Large intestine (tissue), 3 donors: ENCODE measurements around the gene PLXDC2. TPM values are rescaled to one million over a fixed set of nuclear protein-coding genes. Genes with fewer than 3 reads are reported as not detected.
A peak's percentile ranks its signal among the peaks of the same experiment; 100 is the strongest.
"Not testable (repeated sequence)": the region's sequence is repeated elsewhere in the genome, so short reads cannot be mapped to it uniquely, and the experiment has no call there.

Experiments used
- DNase-seq, 2 donors: peaks; one replicate each; pipeline versions ENCODE4 v3.0.0 to v3.0.0-alpha.2; 2013
- H3K27ac ChIP-seq: one replicate; pipeline ENCODE4 v1.5.1; 2013; ENCODE audit warnings: low read length
- H3K27me3 ChIP-seq: 2 replicates; pipeline ENCODE4 v1.6.1; 2013; ENCODE audit warnings: low read length; ENCODE audit not compliant: control insufficient read depth, insufficient read depth
- H3K36me3 ChIP-seq: 2 replicates; pipeline ENCODE4 v1.6.1; 2013; ENCODE audit warnings: low read length; ENCODE audit not compliant: control insufficient read depth, insufficient read depth
- H3K4me1 ChIP-seq: one replicate; pipeline ENCODE4 v1.6.1; 2013; ENCODE audit warnings: low read length; ENCODE audit not compliant: control insufficient read depth, insufficient read depth
- H3K4me3 ChIP-seq: one replicate; pipeline ENCODE4 v1.5.1; 2013; ENCODE audit warnings: low read length
- H3K9me3 ChIP-seq: one replicate; pipeline ENCODE4 v1.6.1; 2013; ENCODE audit warnings: mild to moderate bottlenecking, low read depth, low read length, moderate library complexity; ENCODE audit not compliant: control insufficient read depth
- WGBS: methylation state at CpG from one replicate; pipeline ENCODE4 v1.1.5; 2013; ENCODE audit warnings: low lambda C conversion rate; ENCODE audit not compliant: insufficient coverage; 5-methylcytosine and 5-hydroxymethylcytosine counted together
- polyA plus RNA-seq: library from polyadenylated mRNA; unstranded; fragments of 120-200 nt; gene quantifications from one replicate; pipeline ENCODE4 v1.2.1, GENCODE V29; 2013

PLXDC2 gene
- polyA plus RNA-seq, 1 donor = 19.0 TPM

GRCh38 chr10:20170661-20171060 is 354.4 kb downstream of the PLXDC2 start:
- Histone ChIP-seq H3K4me3 (no peak overlapping the region), H3K27ac (no peak overlapping the region), H3K4me1 (no peaks in the 10 kb centered on the region), H3K36me3 (peaks cover 7% of the 10 kb centered on the region), H3K27me3 (no peaks in the 10 kb centered on the region), H3K9me3 (no peaks in the 10 kb centered on the region)
- WGBS = 96% methylated on average over 2 of the region's 2 CpGs
- no peak for DNase-seq

- no peak for DNase-seq
- 83% methylated on average over 2 of the region's 3 CpGs for WGBS
These were observed 356.8 kb downstream of the PLXDC2 start for GRCh38 chr10:20173046-20173445.

GRCh38 chr10:20175719-20176118 is 359.5 kb downstream of the PLXDC2 start:
- Histone ChIP-seq H3K4me1 (no peaks in the 10 kb centered on the region), H3K27me3 (no peaks in the 10 kb centered on the region), H3K4me3 (no peak overlapping the region), H3K36me3 (peaks cover 16% of the 10 kb centered on the region), H3K9me3 (no peaks in the 10 kb centered on the region), H3K27ac (no peak overlapping the region)
- 75% methylated on average over 2 of the region's 3 CpGs for WGBS
- no peak for DNase-seq

More at GRCh38 chr10:20173046-20173445, 356.8 kb downstream of the PLXDC2 start:
- Histone ChIP-seq H3K27me3 (no peaks in the 10 kb centered on the region), H3K4me1 (no peaks in the 10 kb centered on the region), H3K27ac (no peak overlapping the region), H3K4me3 (no peak overlapping the region), H3K9me3 (no peaks in the 10 kb centered on the region), H3K36me3 (peaks cover 9% of the 10 kb centered on the region)

GRCh38 chr10:20180766-20181165 is 364.5 kb downstream of the PLXDC2 start:
- Histone ChIP-seq H3K27me3 (no peaks in the 10 kb centered on the region), H3K4me3 (no peak overlapping the region), H3K9me3 (no peaks in the 10 kb centered on the region), H3K27ac (no peak overlapping the region), H3K4me1 (no peaks in the 10 kb centered on the region), H3K36me3 (peaks cover 12% of the 10 kb centered on the region)
- no peak for DNase-seq
- 100% methylated on average over 1 of the region's 1 CpG for WGBS

GRCh38 chr10:20181434-20181833 is 365.2 kb downstream of the PLXDC2 start:
- no CpG with 5 or more reads among the region's 5 CpGs for WGBS

GRCh38 chr10:20185116-20185515 is 368.9 kb downstream of the PLXDC2 start:
- no peaks in the 10 kb centered on the region for H3K27me3 ChIP-seq
- H3K4me3 ChIP-seq = no peak overlapping the region
- H3K27ac ChIP-seq = no peak overlapping the region
- DNase-seq = no peak
- no peaks in the 10 kb centered on the region for H3K4me1 ChIP-seq
- no peaks in the 10 kb centered on the region for H3K36me3 ChIP-seq
- H3K9me3 ChIP-seq = no peaks in the 10 kb centered on the region

More at GRCh38 chr10:20181434-20181833, 365.2 kb downstream of the PLXDC2 start:
- Histone ChIP-seq H3K27ac (no peak overlapping the region), H3K9me3 (no peaks in the 10 kb centered on the region), H3K36me3 (peaks cover 12% of the 10 kb centered on the region), H3K4me1 (no peaks in the 10 kb centered on the region), H3K4me3 (no peak overlapping the region), H3K27me3 (no peaks in the 10 kb centered on the region)
- DNase-seq = no peak

GRCh38 chr10:20191392-20191791 is 375.2 kb downstream of the PLXDC2 start:
- H3K36me3 ChIP-seq, H3K4me1 ChIP-seq, DNase-seq, H3K4me3 ChIP-seq, H3K9me3 ChIP-seq, H3K27ac ChIP-seq, H3K27me3 ChIP-seq: not testable (repeated sequence)
- 43% methylated on average over 2 of the region's 3 CpGs for WGBS

GRCh38 chr10:20195076-20195475 is 378.8 kb downstream of the PLXDC2 start:
- H3K36me3 ChIP-seq = no peaks in the 10 kb centered on the region
- WGBS = 74% methylated on average over 5 of the region's 6 CpGs
- peak; percentile 44 to 61 for DNase-seq

GRCh38 chr10:20200758-20201157 is 384.5 kb downstream of the PLXDC2 start:
- no peak for DNase-seq
- no peaks in the 10 kb centered on the region for H3K27me3 ChIP-seq
- no peak overlapping the region for H3K27ac ChIP-seq
- no peaks in the 10 kb centered on the region for H3K9me3 ChIP-seq
- H3K4me1 ChIP-seq = no peaks in the 10 kb centered on the region
- WGBS = no CpG with 5 or more reads among the region's 1 CpG
- H3K4me3 ChIP-seq = no peak overlapping the region
- H3K36me3 ChIP-seq = no peaks in the 10 kb centered on the region

More at GRCh38 chr10:20195076-20195475, 378.8 kb downstream of the PLXDC2 start:
- Histone ChIP-seq H3K9me3 (no peaks in the 10 kb centered on the region), H3K4me1 (no peaks in the 10 kb centered on the region), H3K4me3 (no peak overlapping the region), H3K27ac (peak overlapping the region; percentile 6), H3K27me3 (no peaks in the 10 kb centered on the region)

- WGBS = 100% methylated on average over 1 of the region's 4 CpGs
- Histone ChIP-seq H3K4me1 (no peaks in the 10 kb centered on the region), H3K27ac (no peak overlapping the region), H3K27me3 (no peaks in the 10 kb centered on the region), H3K4me3 (no peak overlapping the region), H3K9me3 (no peaks in the 10 kb centered on the region), H3K36me3 (no peaks in the 10 kb centered on the region)
- no peak for DNase-seq
These were observed 386.1 kb downstream of the PLXDC2 start for GRCh38 chr10:20202337-20202736.

- no peaks in the 10 kb centered on the region for H3K9me3 ChIP-seq
- H3K4me3 ChIP-seq = no peak overlapping the region
- no peaks in the 10 kb centered on the region for H3K4me1 ChIP-seq
- no peaks in the 10 kb centered on the region for H3K27me3 ChIP-seq
- H3K27ac ChIP-seq = no peak overlapping the region
- no peak for DNase-seq
- no peaks in the 10 kb centered on the region for H3K36me3 ChIP-seq
These were observed 391.4 kb downstream of the PLXDC2 start for GRCh38 chr10:20207653-20208052.
